Globus pallidus (tissue), 1 donor: ENCODE results near the gene EPN2.
"Not testable (repeated sequence)": the region's sequence is repeated elsewhere in the genome, so short reads cannot be mapped to it uniquely, and the experiment has no call there.

Experiments
- DNase-seq: peaks from one replicate; pipeline ENCODE4 v3.0.0-alpha.2; 2015; ENCODE audit warnings: low spot score

EPN2 gene

DNA sequence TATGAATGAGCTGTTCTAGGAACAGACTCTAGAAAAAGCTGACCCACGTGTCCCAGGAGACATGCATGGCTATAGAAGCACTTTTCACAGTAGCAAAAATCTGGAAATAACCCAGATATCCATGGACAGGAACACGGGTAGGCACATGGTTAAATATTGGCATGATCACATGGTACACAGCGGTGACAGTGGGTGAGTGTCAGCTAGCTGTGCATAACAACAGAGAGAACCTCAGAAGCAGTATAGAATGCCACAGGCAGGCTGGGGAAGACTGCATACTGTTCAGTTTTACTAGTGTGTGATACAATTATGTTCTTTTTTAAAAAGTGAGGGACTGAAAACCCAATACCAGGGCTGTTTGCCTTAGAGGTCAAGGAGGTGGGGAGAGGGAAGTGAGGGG, 31.4 kb downstream of the EPN2 start:
- no peak for DNase-seq

DNA sequence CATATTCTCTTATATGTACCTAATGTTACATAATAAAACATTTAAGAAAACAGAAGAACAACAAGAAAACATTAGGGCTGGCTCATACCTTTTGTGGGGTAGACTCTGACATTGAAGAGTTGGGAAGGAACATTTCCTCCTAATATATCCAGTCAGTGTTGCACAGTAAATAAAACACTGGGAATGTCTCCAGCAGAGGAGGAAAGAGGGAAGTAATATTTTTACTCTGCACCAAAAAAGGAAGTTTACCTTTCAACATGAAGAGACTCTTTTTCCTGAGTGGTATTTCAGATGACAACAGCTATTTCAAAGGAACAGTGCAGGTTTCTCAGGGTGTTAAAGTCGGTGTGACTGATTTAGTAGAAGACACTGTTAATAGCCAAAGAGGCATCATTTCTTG, 31.9 kb downstream of the EPN2 start:
- no peak for DNase-seq

DNA sequence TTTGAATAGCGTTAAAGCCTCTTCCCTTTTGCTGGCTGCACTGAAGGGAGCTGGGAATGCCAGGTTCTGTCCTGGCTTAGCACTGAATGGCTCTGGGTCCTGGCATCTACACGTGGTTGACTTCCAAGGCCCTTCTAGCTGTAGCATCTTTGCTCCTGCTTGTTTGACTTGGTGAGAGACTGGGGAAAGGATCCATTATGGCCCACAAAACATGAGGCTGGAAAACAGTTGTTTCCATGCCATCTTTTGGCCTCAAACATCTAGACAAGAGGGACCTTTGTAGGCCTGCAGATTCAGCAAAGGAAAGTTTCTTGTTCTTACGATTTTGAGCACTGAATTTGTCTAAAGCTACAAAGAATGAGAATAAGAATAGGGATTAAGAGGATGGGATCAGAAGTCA, 32.5 kb downstream of the EPN2 start:
- DNase-seq, result peak; percentile 58

DNA sequence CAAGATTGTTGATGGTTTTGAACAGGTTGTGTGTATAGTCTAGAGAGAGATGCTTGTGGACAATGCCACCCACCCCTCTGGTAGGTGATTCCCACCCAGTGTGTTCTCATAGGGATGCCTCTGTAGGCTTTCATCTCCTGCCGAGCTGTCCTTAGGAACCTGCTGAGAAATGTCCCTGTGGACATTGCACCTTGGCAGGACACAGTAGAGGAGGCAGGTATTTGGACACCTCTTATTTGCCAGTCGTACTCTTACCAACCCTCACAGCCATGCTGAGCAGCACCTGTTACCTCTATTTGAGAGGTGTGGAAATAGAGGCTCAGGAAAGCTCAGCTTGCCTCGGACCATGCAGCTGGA, 33.2 kb downstream of the EPN2 start:
- no peak for DNase-seq

DNA sequence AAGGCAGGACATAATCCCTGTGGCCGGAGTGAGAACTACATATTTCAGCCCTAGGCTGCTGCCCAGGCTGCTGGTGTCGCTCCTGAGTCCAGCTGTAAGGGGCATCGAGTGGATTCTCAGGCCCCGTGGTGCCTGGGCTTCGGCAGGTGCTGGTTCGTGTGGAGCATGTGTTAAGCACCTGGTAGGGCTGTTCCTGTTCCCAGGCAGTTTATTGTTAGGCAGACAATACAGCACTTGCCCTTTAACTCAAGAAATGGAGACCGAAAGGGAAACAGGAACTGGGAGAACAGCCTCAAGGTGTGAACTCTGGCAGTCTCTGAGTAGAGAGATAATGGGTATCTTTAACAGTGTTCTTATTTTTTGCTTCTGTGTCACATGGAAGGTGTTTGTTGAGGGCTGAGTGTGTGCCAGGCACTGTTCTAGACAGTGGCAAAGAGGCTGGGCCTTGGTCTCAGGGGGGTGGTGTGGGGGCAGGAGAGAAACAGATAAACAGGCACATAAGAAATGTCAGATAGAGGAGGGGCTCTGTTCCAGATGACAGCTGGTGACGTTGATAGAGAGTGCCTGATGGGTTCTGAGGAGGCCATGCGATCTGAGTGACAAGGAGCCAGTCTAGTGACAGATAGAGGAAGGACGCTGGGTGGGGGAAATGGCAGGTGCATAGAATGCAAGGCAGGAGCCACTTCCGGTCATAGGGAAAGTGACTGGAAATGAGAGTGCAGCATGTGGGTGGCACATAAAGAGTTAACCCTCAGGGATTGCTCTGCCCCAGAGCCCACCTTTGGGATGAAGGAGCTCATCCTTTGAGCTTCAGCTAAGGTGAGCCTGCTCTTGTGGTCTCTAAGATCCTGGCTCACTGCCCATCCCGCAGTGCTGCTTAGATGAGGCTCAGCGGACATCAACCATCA, 33.8 kb downstream of the EPN2 start:
- DNase-seq, result no peak

DNA sequence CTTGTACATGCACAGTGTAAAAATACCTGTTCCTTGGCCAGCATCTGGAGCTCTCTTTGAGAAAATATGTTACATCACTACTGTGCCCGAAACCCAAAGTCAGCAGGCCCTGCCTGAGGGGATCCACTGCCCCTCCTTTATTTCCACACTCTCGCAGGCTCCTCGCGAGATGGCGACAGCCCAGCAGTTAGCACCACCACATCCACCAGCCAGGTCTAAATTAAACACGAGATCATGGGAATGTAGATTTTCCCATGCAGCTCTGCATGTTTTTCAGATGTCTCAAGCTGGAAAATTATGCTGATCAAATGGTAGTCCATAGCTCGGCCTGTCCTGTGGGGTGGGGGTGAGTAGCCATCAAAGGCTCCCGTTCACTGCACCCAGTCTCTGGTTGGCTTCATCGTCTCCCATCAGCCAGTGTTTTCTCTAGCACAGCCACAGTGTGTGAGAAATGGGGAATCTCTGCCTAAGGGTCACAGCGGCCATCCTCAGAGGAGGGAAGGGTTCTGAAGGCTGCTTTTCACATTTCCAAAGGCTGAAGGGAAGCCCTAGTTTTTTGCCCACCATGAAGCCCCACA, 34.7 kb downstream of the EPN2 start:
- peak; percentile 77 for DNase-seq

DNA sequence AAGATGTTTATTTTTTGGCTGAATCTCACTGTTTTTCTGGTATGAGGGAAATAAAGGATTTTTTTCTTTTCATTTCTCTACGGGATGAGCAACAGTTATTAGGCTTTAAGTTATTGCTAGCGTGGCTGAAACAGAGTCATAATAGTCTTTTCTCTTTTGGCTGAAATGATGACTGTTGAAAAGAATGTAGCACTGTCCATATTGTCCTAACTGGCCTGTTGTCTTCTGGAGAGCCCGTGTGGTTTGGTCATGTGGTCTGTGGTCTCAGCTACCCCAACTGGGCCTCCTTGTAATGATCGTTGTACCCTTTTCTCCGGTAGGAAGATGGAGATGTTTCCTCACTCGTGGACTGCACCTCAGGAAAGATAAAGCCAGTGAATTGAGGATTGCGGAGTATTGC, 36.6 kb downstream of the EPN2 start:
- peak; percentile 58 for DNase-seq

DNA sequence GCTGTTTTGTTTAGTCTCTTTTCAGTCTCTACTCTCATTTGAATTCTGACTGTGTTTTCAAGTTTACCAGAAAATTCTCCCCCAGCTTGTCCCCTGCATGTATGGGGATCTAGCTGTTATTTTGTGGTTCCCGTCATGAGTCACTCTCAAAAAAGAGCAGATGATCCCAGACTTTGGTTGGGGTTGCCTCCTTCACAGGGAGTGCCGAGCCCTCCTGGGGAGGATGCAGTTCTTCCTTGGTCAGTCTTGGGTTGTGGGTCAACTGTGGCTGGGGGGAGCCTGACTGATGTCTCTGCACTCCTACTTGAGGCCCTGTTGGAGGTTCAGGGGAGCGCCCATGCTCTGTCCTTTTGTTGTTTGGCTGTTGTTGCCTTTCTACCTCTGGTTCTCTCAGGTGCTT, 37.7 kb downstream of the EPN2 start:
- no peak for DNase-seq

DNA sequence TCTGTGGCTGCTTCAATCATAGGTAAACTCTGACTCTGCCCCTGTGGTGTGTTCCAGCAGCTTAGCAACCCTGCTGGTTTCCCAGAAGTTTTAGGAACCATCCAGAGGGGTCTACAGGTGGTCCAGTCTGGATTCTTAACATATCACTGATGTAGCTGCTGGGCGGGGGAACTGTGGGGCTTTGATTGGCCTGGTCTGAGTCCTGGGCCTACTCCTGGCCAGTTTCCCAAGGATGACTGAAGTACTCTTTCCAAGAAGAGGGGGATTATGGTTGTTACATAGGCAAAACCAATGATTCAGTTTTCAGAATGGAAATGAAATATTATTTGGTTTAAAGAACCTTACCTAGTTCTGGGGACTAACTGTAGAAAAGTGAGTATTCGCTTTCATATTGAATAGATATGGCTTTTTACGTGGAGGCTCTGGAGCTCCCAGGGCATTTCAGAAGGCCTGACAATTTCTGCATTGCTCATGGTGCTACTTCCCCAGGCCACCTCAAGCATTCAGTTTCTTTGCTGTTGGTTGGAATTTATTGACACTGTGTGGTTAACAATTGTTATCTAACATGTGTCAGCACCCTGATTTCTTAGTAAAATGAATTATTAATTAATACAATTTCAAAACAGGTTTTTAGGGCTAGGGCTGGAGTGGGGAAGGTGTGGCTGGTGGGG, 38.4 kb downstream of the EPN2 start:
- no peak for DNase-seq

DNA sequence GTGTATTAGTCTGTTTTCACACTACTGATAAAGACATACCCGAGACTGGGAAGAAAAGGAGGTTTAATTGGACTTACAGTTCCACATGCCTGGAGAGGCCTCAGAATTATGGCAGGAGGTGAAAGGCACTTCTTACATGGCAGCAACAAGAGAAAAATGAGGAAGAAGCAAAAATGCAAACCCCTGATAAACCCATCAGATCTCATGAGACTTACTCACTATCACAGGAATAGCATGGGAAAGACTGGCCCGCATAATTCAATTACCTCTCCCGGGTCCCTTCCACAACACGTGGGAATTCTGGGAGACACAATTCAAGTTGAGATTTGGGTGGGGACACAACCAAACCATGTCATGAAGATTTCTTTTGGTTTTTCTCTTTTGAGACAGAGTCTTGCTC, 41.1 kb downstream of the EPN2 start:
- not testable (repeated sequence) for DNase-seq

DNA sequence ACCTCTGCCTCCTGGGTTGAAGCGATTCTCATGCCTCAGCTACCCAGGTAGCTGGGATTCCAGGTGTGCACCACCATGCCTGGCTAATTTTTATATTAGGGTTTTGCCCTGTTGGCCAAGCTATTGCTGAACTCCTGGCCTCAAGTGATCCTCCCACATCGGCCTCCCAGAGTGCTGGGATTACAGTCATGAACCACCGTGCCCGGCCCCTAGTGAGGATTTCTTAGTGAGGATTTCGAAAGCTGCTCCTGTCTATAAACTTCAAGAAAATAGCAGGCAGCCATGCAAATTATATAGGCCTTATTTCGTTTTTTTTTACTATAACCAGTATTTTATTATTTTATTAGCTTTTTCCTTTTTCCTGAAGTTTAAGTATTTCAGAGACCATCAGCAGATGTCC, 41.6 kb downstream of the EPN2 start:
- no peak for DNase-seq

DNA sequence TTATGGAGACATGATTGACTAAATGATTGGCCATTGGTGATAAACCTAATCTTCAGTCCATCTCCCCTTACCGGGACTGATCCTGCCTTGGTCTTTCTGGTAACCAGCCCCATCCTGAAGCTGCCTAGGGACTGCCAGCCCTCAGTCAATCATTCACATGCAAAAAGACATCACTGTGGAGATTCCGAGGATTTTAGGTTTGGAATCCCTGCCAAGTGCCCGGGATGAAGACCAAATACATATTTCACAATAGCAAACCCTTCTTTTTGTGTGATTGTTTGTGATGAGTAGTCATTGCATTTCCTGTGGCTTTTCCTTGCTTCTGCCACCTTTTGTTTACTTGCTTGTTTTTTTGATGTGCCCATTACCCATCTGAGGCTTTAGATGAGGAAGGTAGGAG, 44.0 kb downstream of the EPN2 start:
- DNase-seq, result no peak

DNA sequence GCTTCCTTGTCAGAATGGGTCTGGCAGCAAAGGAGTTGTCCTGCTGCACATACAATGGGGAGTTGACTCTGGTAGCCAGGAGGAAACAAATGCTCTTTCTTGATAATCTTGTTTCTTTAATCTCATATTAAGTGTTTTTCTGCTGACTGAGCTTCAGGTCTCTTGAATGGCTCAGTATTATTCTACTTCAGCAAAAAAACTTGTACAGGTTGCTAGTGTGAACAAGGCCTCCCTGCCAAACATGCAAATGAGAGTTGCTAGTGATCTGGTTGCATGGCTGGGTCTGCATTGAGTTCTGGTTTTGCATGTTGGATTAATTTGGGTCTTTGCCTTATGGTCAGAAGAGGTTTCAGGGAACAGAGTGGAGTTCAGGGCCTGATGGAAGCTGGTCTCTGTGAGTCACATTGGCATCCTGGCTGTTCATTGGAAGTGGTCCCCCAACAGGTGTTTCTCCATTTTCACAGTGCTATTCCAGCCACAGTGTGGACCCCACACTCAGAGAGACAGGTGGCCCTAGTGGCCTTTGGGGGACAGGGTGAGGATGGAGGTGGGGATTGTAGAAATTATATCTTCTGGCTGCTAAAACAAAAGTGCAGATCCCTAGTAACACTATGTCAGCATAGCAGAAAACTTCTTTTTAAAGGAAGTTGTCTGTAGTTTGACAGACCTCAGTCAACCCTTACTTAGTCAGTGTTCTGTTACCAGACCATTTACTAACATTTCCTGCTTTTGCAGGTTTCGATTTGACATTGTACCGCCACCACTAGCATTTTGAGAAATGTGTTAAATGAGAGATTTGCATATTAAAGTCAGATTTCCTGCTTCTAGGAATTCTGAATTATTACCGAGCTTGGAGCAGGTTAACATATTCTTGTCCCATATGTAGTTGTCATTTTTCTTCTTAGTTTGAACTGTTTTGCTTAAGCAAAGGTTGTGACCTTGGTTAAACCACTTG, 47.1 kb downstream of the EPN2 start:
- DNase-seq, result no peak

DNA sequence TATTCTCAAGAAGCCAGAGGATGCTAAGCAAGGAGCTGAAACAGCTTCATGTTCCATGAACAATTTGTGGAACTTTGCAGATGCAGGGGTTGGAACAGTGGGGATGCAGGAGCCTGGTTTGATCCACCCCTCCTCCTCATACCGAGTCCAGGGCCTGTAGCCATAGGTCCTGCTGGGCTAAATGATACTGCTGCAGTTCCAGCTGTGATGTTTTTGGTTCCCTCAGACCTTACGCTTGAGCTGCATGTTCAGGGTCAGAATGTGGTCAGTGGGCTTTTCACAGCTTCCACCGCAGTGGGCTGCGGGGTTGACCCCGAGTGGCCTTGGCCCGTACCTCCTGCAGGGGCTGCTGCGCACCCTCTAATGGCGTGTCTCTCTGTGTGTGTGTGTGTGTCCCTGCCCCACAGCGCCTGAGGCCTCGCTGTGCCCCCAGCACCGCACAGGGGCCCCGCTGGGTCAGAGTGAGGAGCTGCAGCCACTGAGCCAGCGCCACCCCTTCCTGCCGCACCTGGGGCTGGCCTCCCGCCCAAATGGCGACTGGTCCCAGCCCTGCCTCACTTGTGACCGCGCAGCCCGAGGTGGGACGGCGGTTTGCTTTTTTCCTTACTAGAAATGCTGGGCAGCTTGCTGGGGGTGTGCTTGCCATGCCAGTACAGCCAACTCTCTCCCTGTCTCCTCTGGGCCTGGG, 48.2 kb downstream of the EPN2 start:
- DNase-seq, result no peak

DNA sequence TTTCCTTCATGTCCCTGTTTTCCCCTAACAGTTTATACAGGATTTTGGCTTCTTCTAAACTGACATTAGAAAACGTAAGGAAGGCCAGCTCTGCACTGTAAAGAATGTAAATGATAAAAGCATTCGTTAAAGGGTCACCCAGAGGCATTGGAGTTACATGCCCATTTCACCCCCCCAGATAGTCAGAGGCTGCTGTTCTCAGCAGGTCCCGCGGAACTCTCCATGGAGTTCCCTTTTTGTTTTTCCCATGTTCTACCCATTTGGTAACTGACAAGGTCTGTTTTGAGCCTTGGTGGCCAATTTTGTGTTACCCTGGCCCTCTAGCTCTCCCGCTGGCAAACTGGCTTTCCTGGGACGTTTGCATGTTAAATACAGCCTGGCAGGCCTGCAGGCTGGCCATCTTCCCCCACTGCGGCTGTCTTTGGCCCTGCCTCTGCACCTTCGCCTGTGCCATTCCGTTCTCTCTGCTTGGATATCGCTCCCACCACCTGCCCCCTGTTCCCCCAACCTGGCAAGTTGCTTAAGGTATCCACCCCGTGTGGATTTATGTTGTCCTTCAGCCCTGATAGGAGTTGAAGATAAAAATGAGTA, 49.7 kb downstream of the EPN2 start:
- no peak for DNase-seq

DNA sequence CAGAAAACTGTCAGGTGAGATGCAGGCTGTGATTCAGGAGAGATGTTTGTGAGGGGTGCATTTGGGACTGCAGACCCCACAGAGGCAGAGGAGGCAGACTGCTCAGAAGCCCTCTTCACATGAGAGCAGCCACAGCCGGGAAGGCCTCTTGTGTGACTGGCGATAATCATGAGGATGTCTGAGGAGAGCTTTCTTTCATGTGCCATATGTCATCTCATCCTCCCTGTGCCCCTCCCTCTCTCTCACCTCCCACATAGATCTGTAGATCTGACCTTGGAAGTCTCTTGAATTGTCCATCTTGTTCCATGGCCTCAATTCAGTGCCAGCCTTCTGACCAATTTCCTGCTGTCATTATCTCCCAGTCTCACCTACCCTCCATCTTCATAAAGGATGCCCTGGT, 50.5 kb downstream of the EPN2 start:
- no peak for DNase-seq

DNA sequence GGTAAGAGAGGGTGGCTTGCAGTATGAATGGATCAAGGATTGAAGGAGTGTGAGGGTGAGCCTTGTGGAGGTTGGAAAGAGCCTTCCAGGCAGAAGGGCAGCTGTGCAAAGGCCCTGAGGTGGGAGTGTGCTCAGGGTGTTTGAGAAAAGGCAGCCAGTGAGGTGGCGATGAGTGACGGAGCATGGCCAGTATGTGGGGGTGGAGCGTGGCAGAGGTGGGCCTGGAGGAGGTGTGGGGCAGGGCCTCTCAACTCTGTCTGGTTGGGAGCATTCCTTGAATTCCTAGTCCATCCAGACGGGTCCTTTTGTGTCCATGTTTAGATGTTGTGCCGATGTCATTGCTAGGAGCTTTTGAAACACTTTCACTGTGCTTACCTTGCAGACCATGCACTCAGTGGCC, 51.3 kb downstream of the EPN2 start:
- DNase-seq, result no peak

DNA sequence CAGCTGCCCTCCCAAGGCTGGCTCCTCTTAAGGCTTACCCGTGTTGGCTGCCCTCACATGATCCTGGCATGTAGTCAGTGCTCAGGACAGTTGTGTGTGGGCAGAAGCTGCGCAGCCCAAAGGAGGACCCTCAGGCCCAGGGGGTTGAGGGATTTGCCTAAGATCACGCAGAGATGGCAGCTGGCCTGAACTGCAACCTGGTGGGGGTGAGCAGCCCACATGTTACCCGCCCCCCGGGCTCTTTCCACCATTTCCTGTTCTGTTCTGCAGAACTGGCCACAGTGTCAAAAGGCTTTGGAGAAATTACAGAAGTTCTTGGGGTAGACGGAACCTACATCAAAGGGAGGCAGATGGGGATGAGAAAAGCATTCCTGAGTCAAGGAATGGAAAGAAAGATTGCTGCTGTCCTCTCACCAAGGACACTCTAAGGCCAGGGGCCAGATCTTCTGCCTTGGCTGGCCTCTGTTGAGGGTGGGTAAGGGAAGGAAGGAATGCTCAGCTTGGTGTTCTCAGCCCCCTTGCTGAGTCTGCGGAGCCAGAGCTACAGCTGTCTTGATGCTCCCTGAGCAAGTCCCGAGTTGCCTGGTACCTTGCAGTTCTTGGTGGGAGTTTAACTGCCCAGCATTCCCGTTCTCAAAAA, 53.0 kb downstream of the EPN2 start:
- DNase-seq, result no peak

DNA sequence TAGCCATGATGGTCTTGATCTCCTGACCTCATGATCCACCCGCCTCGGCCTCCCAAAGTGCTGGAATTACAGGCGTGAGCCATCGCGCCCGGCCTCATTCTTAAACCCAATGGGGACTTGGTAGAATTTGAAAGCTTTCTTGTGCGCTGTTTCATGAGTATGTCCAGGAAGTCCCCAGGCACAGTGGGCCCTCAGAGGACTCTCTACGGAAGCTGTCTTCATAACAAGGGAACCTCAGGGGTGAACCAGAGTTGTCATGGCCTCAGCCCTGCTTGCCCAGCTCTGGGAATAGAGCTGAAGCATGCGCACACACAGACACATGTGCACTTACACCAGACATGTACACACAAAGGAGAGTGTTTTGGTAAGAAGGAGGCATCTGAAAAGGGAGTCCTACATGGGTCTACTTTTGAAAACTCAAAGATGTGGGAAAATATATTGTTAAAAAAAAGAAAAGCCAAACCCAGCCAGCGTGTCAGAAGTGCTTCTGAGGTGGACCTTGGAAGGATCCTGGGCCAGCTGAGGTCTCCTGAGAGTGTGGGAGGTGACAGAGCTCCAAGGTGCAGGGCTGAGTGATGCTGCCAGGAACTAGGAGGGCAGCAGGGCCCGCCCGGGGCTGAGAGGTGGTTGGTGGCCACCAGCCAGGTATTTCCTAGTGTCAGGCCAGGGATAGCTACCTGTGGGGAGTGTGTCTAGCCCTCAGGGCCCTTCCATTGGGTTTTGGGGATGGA, 54.6 kb downstream of the EPN2 start:
- no peak for DNase-seq

DNA sequence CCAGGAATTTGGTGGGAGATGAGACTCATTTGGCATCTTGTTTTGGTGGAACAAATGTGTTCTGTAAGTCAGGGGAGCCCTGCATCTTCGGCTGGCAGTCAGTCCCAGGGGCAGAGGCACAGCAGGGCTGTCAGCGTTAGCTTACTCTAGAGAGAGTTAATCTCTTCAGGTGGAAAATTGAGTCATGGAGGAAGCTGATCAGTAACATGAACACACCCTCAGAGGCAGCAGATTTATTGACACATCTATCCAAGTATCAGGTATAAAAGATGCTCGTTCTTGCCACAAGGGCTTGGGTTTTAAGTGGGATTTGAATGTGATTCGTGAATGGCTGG, 55.2 kb downstream of the EPN2 start:
- DNase-seq, result no peak
